ENCODE measurements around the gene TEX14.
A peak's percentile ranks its signal among the peaks of the same experiment; 100 is the strongest.

The TEX14 gene

GRCh38 chr17:58530655-58531054, 161.2 kb downstream of the TEX14 start:
- Histone ChIP-seq H3K27me3 (ENCODE audit: control insufficient read depth, insufficient read depth, low read length) (no peaks in the 10 kb centered on the region), H3K4me1 (ENCODE audit: control insufficient read depth, insufficient read depth, low read length) (peaks cover 5% of the 10 kb centered on the region; the same call in 1 of the 2 replicates), H3K4me3 (ENCODE audit: low read length) (no peak overlapping the region), H3K27ac (ENCODE audit: low read length) (no peak overlapping the region), H3K9me3 (ENCODE audit: control insufficient read depth, insufficient read depth, low read length) (no peaks in the 10 kb centered on the region), H3K36me3 (ENCODE audit: control insufficient read depth, insufficient read depth, low read length) (no peaks in the 10 kb centered on the region)
- no CpG with 5 or more reads among the region's 2 CpGs for WGBS (ENCODE audit: insufficient coverage, insufficient read length)
- DNase-seq (ENCODE audit: low read depth, low spot score): no peak

- H3K4me3 ChIP-seq (ENCODE audit: low read length): no peak overlapping the region
- peaks cover 5% of the 10 kb centered on the region; the same call in 1 of the 2 replicates for H3K4me1 ChIP-seq (ENCODE audit: control insufficient read depth, insufficient read depth, low read length)
- no peak overlapping the region for H3K27ac ChIP-seq (ENCODE audit: low read length)
- no peak for DNase-seq (ENCODE audit: low read depth, low spot score)
- H3K27me3 ChIP-seq (ENCODE audit: control insufficient read depth, insufficient read depth, low read length): no peaks in the 10 kb centered on the region
- no peaks in the 10 kb centered on the region for H3K9me3 ChIP-seq (ENCODE audit: control insufficient read depth, insufficient read depth, low read length)
- no CpG with 5 or more reads among the region's 1 CpG for WGBS (ENCODE audit: insufficient coverage, insufficient read length)
- no peaks in the 10 kb centered on the region for H3K36me3 ChIP-seq (ENCODE audit: control insufficient read depth, insufficient read depth, low read length)
Observed at GRCh38 chr17:58529275-58529674, 162.6 kb downstream of the TEX14 start.

- no peak for DNase-seq (ENCODE audit: low read depth, low spot score)
- H3K27ac ChIP-seq (ENCODE audit: low read length): no peak overlapping the region
- no peaks in the 10 kb centered on the region for H3K9me3 ChIP-seq (ENCODE audit: control insufficient read depth, insufficient read depth, low read length)
- H3K4me3 ChIP-seq (ENCODE audit: low read length): no peak overlapping the region
- WGBS (ENCODE audit: insufficient coverage, insufficient read length): no CpG with 5 or more reads among the region's 3 CpGs
- peaks cover 4% of the 10 kb centered on the region; the same call in 1 of the 2 replicates for H3K4me1 ChIP-seq (ENCODE audit: control insufficient read depth, insufficient read depth, low read length)
- H3K27me3 ChIP-seq (ENCODE audit: control insufficient read depth, insufficient read depth, low read length): no peaks in the 10 kb centered on the region
- no peaks in the 10 kb centered on the region for H3K36me3 ChIP-seq (ENCODE audit: control insufficient read depth, insufficient read depth, low read length)
Observed at GRCh38 chr17:58528443-58528842, 163.4 kb downstream of the TEX14 start.

- H3K4me1 ChIP-seq (ENCODE audit: control insufficient read depth, insufficient read depth, low read length): peaks cover 4% of the 10 kb centered on the region; the same call in 1 of the 2 replicates
- no peaks in the 10 kb centered on the region for H3K36me3 ChIP-seq (ENCODE audit: control insufficient read depth, insufficient read depth, low read length)
- H3K9me3 ChIP-seq (ENCODE audit: control insufficient read depth, insufficient read depth, low read length): no peaks in the 10 kb centered on the region
- no peak overlapping the region for H3K27ac ChIP-seq (ENCODE audit: low read length)
- no peak overlapping the region for H3K4me3 ChIP-seq (ENCODE audit: low read length)
- no peak for DNase-seq (ENCODE audit: low read depth, low spot score)
- no peaks in the 10 kb centered on the region for H3K27me3 ChIP-seq (ENCODE audit: control insufficient read depth, insufficient read depth, low read length)
- no CpG with 5 or more reads among the region's 3 CpGs for WGBS (ENCODE audit: insufficient coverage, insufficient read length)
Observed at GRCh38 chr17:58527949-58528348, 163.9 kb downstream of the TEX14 start.

- Histone ChIP-seq H3K36me3 (ENCODE audit: control insufficient read depth, insufficient read depth, low read length) (no peaks in the 10 kb centered on the region), H3K27me3 (ENCODE audit: control insufficient read depth, insufficient read depth, low read length) (no peaks in the 10 kb centered on the region), H3K4me1 (ENCODE audit: control insufficient read depth, insufficient read depth, low read length) (no peaks in the 10 kb centered on the region; the same call in 1 of the 2 replicates), H3K9me3 (ENCODE audit: control insufficient read depth, insufficient read depth, low read length) (no peaks in the 10 kb centered on the region), H3K27ac (ENCODE audit: low read length) (no peak overlapping the region), H3K4me3 (ENCODE audit: low read length) (no peak overlapping the region)
- WGBS (ENCODE audit: insufficient coverage, insufficient read length): no CpG with 5 or more reads among the region's 2 CpGs
- no peak for DNase-seq (ENCODE audit: low read depth, low spot score)
Observed at GRCh38 chr17:58527306-58527705, 164.5 kb downstream of the TEX14 start.

GRCh38 chr17:58525239-58525638, 166.6 kb downstream of the TEX14 start:
- Histone ChIP-seq H3K36me3 (ENCODE audit: control insufficient read depth, insufficient read depth, low read length) (no peaks in the 10 kb centered on the region), H3K4me1 (ENCODE audit: control insufficient read depth, insufficient read depth, low read length) (no peaks in the 10 kb centered on the region; the same call in 1 of the 2 replicates), H3K9me3 (ENCODE audit: control insufficient read depth, insufficient read depth, low read length) (no peaks in the 10 kb centered on the region), H3K4me3 (ENCODE audit: low read length) (no peak overlapping the region), H3K27me3 (ENCODE audit: control insufficient read depth, insufficient read depth, low read length) (no peaks in the 10 kb centered on the region), H3K27ac (ENCODE audit: low read length) (no peak overlapping the region)
- DNase-seq (ENCODE audit: low read depth, low spot score): no peak
- no CpG with 5 or more reads among the region's 3 CpGs for WGBS (ENCODE audit: insufficient coverage, insufficient read length)

GRCh38 chr17:58521680-58522079, 170.2 kb downstream of the TEX14 start:
- DNase-seq (ENCODE audit: low read depth, low spot score): no peak
- Histone ChIP-seq H3K36me3 (ENCODE audit: control insufficient read depth, insufficient read depth, low read length) (no peaks in the 10 kb centered on the region), H3K4me1 (ENCODE audit: control insufficient read depth, insufficient read depth, low read length) (peaks cover 4% of the 10 kb centered on the region), H3K4me3 (ENCODE audit: low read length) (no peak overlapping the region), H3K27me3 (ENCODE audit: control insufficient read depth, insufficient read depth, low read length) (no peaks in the 10 kb centered on the region), H3K27ac (ENCODE audit: low read length) (no peak overlapping the region), H3K9me3 (ENCODE audit: control insufficient read depth, insufficient read depth, low read length) (no peaks in the 10 kb centered on the region)
- WGBS (ENCODE audit: insufficient coverage, insufficient read length): no CpG with 5 or more reads among the region's 10 CpGs

- H3K36me3 ChIP-seq (ENCODE audit: control insufficient read depth, insufficient read depth, low read length): no peaks in the 10 kb centered on the region
- H3K4me3 ChIP-seq (ENCODE audit: low read length): no peak overlapping the region
- H3K4me1 ChIP-seq (ENCODE audit: control insufficient read depth, insufficient read depth, low read length): peaks cover 4% of the 10 kb centered on the region; the same call in 1 of the 2 replicates
- no peak for DNase-seq (ENCODE audit: low read depth, low spot score)
- WGBS (ENCODE audit: insufficient coverage, insufficient read length): no CpG with 5 or more reads among the region's 15 CpGs
- H3K27me3 ChIP-seq (ENCODE audit: control insufficient read depth, insufficient read depth, low read length): no peaks in the 10 kb centered on the region
- H3K9me3 ChIP-seq (ENCODE audit: control insufficient read depth, insufficient read depth, low read length): no peaks in the 10 kb centered on the region
- no peak overlapping the region for H3K27ac ChIP-seq (ENCODE audit: low read length)
Observed at GRCh38 chr17:58520843-58521430, 170.9 kb downstream of the TEX14 start.

- peak; percentile 98 for DNase-seq (ENCODE audit: low read depth, low spot score)
- WGBS (ENCODE audit: insufficient coverage, insufficient read length): no CpG with 5 or more reads among the region's 39 CpGs
- Histone ChIP-seq H3K27me3 (ENCODE audit: control insufficient read depth, insufficient read depth, low read length) (no peaks in the 10 kb centered on the region), H3K4me3 (ENCODE audit: low read length) (peak overlapping the region; percentile 75; the same call in 1 of the 2 replicates), H3K4me1 (ENCODE audit: control insufficient read depth, insufficient read depth, low read length) (peaks cover 4% of the 10 kb centered on the region; the same call in 1 of the 2 replicates), H3K9me3 (ENCODE audit: control insufficient read depth, insufficient read depth, low read length) (no peaks in the 10 kb centered on the region), H3K36me3 (ENCODE audit: control insufficient read depth, insufficient read depth, low read length) (no peaks in the 10 kb centered on the region), H3K27ac (ENCODE audit: low read length) (no peak overlapping the region)
Observed at GRCh38 chr17:58517928-58518609, 173.8 kb downstream of the TEX14 start.

GRCh38 chr17:58517378-58517927, 174.4 kb downstream of the TEX14 start:
- Histone ChIP-seq H3K27me3 (ENCODE audit: control insufficient read depth, insufficient read depth, low read length) (no peaks in the 10 kb centered on the region), H3K36me3 (ENCODE audit: control insufficient read depth, insufficient read depth, low read length) (0 out of 2 replicates have a peak, but pooled peaks cover under 1% of the 10 kb centered on the region), H3K4me3 (ENCODE audit: low read length) (peak overlapping the region; percentile 61; the same call in 1 of the 2 replicates), H3K4me1 (ENCODE audit: control insufficient read depth, insufficient read depth, low read length) (peaks cover 4% of the 10 kb centered on the region; the same call in 1 of the 2 replicates), H3K9me3 (ENCODE audit: control insufficient read depth, insufficient read depth, low read length) (no peaks in the 10 kb centered on the region), H3K27ac (ENCODE audit: low read length) (no peak overlapping the region)
- no CpG with 5 or more reads among the region's 27 CpGs for WGBS (ENCODE audit: insufficient coverage, insufficient read length)
- DNase-seq (ENCODE audit: low read depth, low spot score): no peak

Measured in iPS DF 6.9 (cell line).